Endothelial cell of coronary artery (primary cell): ENCODE data around the gene ZCWPW1. TPM values are rescaled to one million over a fixed set of nuclear protein-coding genes. Genes with fewer than 3 reads are reported as not detected.

ENCODE experiments used
- total RNA-seq: library from RNA; depleted of rRNA; stranded (reverse); fragments of >200 nt; gene quantifications from 2 replicates; pipeline ENCODE4 v1.2.3, GENCODE V29; 2014

Gene ZCWPW1
- total RNA-seq = 0.54 and 0.85 TPM in 2 replicates

DNA sequence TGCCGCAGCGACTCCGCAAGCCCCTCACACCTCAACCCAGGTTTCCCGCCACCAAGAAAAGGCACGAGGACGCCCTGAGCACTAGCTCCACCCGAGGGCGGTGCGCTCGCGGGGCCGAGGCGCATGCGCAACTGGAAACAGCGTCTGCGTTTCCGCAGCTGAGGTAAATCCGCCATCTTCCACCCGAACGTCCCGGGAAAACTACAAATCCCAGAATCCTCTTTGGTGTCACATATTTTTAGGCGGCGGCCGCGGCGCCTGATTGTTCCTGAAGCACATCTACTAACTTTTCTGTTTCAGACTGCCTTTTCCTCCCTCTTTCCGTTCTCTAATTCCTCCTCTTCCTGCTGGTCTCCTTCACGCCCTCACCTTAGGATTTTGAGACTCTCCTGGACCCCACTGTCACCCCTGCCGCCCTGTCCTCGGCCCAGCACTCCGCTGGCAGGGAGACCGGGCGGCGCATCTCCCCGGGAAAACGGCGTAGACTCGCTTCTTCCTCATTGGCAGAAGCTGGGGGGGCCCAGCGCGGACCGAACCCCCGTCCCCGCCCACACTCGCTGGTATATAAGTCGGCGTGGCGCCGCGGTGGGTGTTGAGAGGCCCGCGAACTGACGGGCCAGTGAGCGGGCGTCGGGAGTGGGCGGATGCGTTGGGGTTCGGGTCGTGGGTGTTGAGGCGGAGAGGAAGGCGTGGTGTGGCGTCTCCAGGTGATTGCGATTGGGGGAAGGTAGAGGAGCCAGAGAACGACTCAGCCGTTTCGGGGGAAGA lies at the start of gene ZCWPW1:
ZCWPW1 (minus strand) TSS at position 505 of the 768 bp plus-strand sequence. CDS start 8,054 bp downstream, outside the sequence.

GRCh38 chr7:100464210-100464660 lies 35.7 kb upstream of the ZCWPW1 start, which contains the start of gene SPACDR:
Gene SPACDR, minus strand, starts transcription at chr7:100464260. Its CDS starts 235 bp downstream, at chr7:100464025.

GRCh38 chr7:100429637-100430492 lies 1.4 kb upstream of the ZCWPW1 start, which contains the start of gene MEPCE:
Gene MEPCE, plus strand, starts transcription at chr7:100429831. Its CDS starts 188 bp downstream, at chr7:100430019.

GRCh38 chr7:100373261-100373831 lies 55.2 kb downstream of the ZCWPW1 start, which contains the start of gene PILRA:
Gene PILRA, plus strand, starts transcription at chr7:100373487. Its CDS starts 170 bp downstream, at chr7:100373657.

GRCh38 chr7:100358027-100358856 lies 70.3 kb downstream of the ZCWPW1 start, which contains the start of gene PILRB:
Gene PILRB, plus strand, starts transcription at chr7:100358117. Its CDS starts 186 bp downstream, at chr7:100358303.

Other genes with a start within 250 kb of the ZCWPW1 start
- gene PVRIG, start 208.8 kb downstream of the ZCWPW1 start, total RNA-seq = not detected in 2 replicates
- not detected in 2 replicates for gene SPDYE3, start 121.0 kb downstream of the ZCWPW1 start, total RNA-seq
- gene PILRB, start 70.6 kb downstream of the ZCWPW1 start, total RNA-seq = 4.1 and 14.6 TPM in 2 replicates
- gene PILRA, start 55.2 kb downstream of the ZCWPW1 start, total RNA-seq = 0.28 TPM in 1 of 2 replicates, not detected in the other
- gene MEPCE, start 1.1 kb upstream of the ZCWPW1 start, total RNA-seq = 33.0 and 42.9 TPM in 2 replicates
- 18.1 and 18.5 TPM in 2 replicates for gene PPP1R35, start 7.8 kb upstream of the ZCWPW1 start, total RNA-seq
- 1.3 and 1.9 TPM in 2 replicates for gene SPACDR, start 35.6 kb upstream of the ZCWPW1 start, total RNA-seq
- 27.9 and 32.6 TPM in 2 replicates for gene TSC22D4, start 50.5 kb upstream of the ZCWPW1 start, total RNA-seq
- gene NYAP1, start 55.2 kb upstream of the ZCWPW1 start, total RNA-seq = 1.9 and 2.2 TPM in 2 replicates
- gene AGFG2, start 110.5 kb upstream of the ZCWPW1 start, total RNA-seq = 18.0 and 19.2 TPM in 2 replicates
- not detected in 2 replicates for gene SAP25, start 145.2 kb upstream of the ZCWPW1 start, total RNA-seq
- 6.2 and 9.3 TPM in 2 replicates for gene LRCH4, start 157.4 kb upstream of the ZCWPW1 start, total RNA-seq
- gene FBXO24, start 157.6 kb upstream of the ZCWPW1 start, total RNA-seq = 0.09 and 0.28 TPM in 2 replicates
- 0.28 and 0.45 TPM in 2 replicates for gene PCOLCE, start 173.7 kb upstream of the ZCWPW1 start, total RNA-seq
- gene MOSPD3, start 183.8 kb upstream of the ZCWPW1 start, total RNA-seq = 4.0 and 4.2 TPM in 2 replicates
- gene TFR2, start 212.8 kb upstream of the ZCWPW1 start, total RNA-seq = 0.18 and 0.19 TPM in 2 replicates
- gene ACTL6B, start 227.7 kb upstream of the ZCWPW1 start, total RNA-seq = not detected in 2 replicates
- gene GNB2, start 245.0 kb upstream of the ZCWPW1 start, total RNA-seq = 79.3 and 96.9 TPM in 2 replicates